Stimulated activated CD4-positive, alpha-beta T cell treated with anti-CD3 and anti-CD28 coated beads, TNF-alpha, amount 100 ng/mL, for 24 hours (primary cell): ENCODE measurements around the gene GSTP1.

Experiments used
- DNase-seq, 3 experiments: peaks; one replicate each; pipeline ENCODE4 v3.0.0-alpha.2; 2020; ENCODE audit warnings: low read depth in 3 of 3

GSTP1 gene

GRCh38 chr11:67630228-67630942, 46.8 kb downstream of the GSTP1 start:
- peak; percentile 90 to 98 (median 90) for DNase-seq

DNA sequence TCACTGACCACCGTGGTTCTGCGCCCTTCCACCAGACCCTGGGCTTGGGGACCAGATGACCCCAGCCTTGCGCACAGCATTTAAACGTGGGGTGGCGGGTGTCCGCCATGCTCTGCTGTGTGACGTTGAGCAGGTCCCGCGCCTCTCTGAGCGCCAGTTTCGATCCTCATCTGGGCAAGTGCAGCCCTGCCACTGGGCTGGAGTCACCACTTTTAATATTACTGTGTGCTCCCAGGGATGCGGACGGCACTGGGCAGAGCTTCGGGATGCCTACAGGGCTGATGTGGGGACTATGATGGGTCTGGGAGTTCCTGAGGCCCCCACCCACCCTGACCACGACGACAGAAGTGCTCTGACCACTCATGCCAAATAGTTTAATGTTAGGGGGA, 47.3 kb downstream of the GSTP1 start:
- no peak for DNase-seq

GRCh38 chr11:67631411-67631810, 47.8 kb downstream of the GSTP1 start:
- no peak for DNase-seq

DNA sequence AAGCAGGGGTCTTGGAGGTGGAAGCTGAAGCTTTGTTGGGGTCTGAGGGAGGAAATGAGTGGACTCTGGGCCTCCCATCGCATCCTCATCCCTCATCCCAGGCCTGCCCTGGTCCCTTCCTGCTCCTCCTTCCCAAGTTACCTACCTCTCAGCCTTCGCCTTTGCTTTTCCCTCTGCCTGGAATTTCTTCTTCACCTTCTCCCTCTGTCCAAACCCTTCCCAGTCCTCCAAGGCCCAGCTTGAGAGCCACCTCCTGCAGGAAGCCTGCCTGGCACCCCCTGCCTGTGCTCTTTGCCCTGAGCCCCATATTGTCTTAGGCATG, 48.2 kb downstream of the GSTP1 start:
- no peak for DNase-seq

DNA sequence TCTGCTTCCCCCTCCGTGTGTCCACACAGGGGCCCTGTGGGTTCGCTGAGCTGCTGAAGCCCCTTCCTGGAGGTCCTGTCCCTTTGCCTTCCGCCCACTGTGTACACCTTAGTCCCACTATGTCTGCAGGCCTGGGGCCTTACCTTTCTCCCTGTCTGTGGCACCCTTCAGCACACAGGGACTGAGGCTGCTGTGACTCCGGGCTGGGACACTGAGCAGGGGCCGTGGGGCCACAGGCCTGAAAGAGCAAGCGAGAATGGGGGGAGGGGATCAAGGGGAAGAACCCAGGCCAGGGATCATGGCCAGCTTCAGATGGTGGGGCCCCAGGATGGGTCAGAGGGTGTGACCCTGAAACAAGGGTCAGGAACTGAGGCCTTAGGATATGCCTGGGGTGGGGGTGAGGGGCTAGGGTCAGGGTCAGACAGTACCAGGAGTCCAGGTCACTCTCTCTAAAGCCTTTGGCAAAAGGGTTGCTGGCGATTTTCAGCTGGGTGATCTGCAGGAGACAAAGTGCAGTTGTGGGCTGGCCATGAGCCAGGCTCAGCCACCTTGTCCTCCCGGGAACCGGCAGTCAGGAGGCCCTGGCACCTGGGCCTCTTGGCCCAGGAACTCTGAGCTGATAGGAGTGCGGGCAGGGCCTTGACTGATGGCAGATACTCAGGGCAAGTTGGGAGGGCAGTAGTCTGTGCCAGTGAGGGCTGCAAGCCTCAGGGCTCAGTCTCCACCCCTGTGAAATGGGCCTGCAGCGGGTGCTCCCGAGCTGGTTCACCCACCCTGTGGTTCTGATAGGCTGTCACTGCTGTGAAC, 48.8 kb downstream of the GSTP1 start:
- DNase-seq = no peak

GRCh38 chr11:67632982-67633755, 49.6 kb downstream of the GSTP1 start:
- no peak for DNase-seq

- no peak for DNase-seq
Observed at GRCh38 chr11:67633758-67634365, 50.2 kb downstream of the GSTP1 start.

- DNase-seq = no peak
Observed at GRCh38 chr11:67634366-67635230, 51.0 kb downstream of the GSTP1 start.

GRCh38 chr11:67635231-67635521, 51.6 kb downstream of the GSTP1 start:
- DNase-seq = no peak
